Naive thymus-derived CD4-positive, alpha-beta T cell (primary cell): ENCODE measurements around the gene PPP1R1B. TPM values are rescaled to one million over a fixed set of nuclear protein-coding genes. Genes with fewer than 3 reads are reported as not detected.
A peak's percentile ranks its signal among the peaks of the same experiment; 100 is the strongest.

ENCODE experiments used
- ATAC-seq: fragments of 150-1000 bp; cut with Tn5 transposase; 2 replicates; pipeline ENCODE4 v1.10.0; 2021; ENCODE audit warnings: mild to moderate bottlenecking, moderate library complexity
- CTCF ChIA-PET: fragments of 350-600 bp; sonication (Branson Sonifier 250); formaldehyde crosslinking; loops from one replicate; lab custom pipeline; 2021; ENCODE audit warnings: antibody characterized with exemption; lab: Charles Lee
- POLR2A ChIA-PET: fragments of 350-600 bp; sonication (Branson Sonifier 250); formaldehyde crosslinking; loops from one replicate; lab custom pipeline; 2021; ENCODE audit warnings: antibody characterized with exemption, inconsistent platforms; lab: Charles Lee
- DNase-seq, 9 donors: peaks; one replicate each; pipeline versions ENCODE4 v3.0.0 to v3.0.0-alpha.2; 2020 to 2022; ENCODE audit warnings: mixed read lengths in 1 of 9
- H3K27ac ChIP-seq: one replicate; pipeline ENCODE4 v1.7.0; 2013; ENCODE audit warnings: mild to moderate bottlenecking, low read depth, low read length, moderate library complexity
- H3K27me3 ChIP-seq, 2 donors: one replicate each; pipeline ENCODE4 v1.7.0; 2013; ENCODE audit warnings: low read length in 2 of 2, mild to moderate bottlenecking in 2 of 2, moderate library complexity in 2 of 2; ENCODE audit not compliant: control insufficient read depth in 2 of 2, insufficient read depth in 2 of 2
- H3K36me3 ChIP-seq, 3 experiments: 1 replicate in 2 of 3; 2 replicates in 1 of 3; pipeline ENCODE4 v1.7.0; 2013; ENCODE audit warnings: low read length in 3 of 3, mild to moderate bottlenecking in 3 of 3, moderate library complexity in 1 of 3; ENCODE audit not compliant: insufficient read depth in 3 of 3, control insufficient read depth in 2 of 3
- H3K4me1 ChIP-seq, 2 donors: one replicate each; pipeline ENCODE4 v1.7.0; 2013; ENCODE audit warnings: low read length in 2 of 2, mild to moderate bottlenecking in 2 of 2, moderate library complexity in 1 of 2; ENCODE audit not compliant: control insufficient read depth in 2 of 2, insufficient read depth in 2 of 2
- H3K4me3 ChIP-seq: 2 replicates; pipeline ENCODE4 v1.7.0; 2013; ENCODE audit warnings: mild to moderate bottlenecking, low read length
- H3K9me3 ChIP-seq, 3 experiments: 1 replicate in 2 of 3; 2 replicates in 1 of 3; pipeline ENCODE4 v1.7.0; 2013; ENCODE audit warnings: low read length in 3 of 3; ENCODE audit not compliant: control insufficient read depth in 2 of 3
- H3K27ac Mint-ChIP-seq, 9 donors: one replicate each; pipeline ENCODE4 v1.8.0; 2020 to 2022; ENCODE audit warnings: mixed read lengths in 9 of 9, mild to moderate bottlenecking in 8 of 9, moderate library complexity in 5 of 9, inconsistent platforms in 2 of 9
- H3K27me3 Mint-ChIP-seq, 5 donors: one replicate each; pipeline ENCODE4 v1.8.0; 2021 to 2022; ENCODE audit warnings: mixed read lengths in 5 of 5, mild to moderate bottlenecking in 1 of 5
- H3K36me3 Mint-ChIP-seq, 5 donors: one replicate each; pipeline ENCODE4 v1.8.0; 2020 to 2022; ENCODE audit warnings: mixed read lengths in 5 of 5, mild to moderate bottlenecking in 3 of 5, inconsistent platforms in 1 of 5
- H3K4me1 Mint-ChIP-seq, 7 donors: one replicate each; pipeline ENCODE4 v1.8.0; 2020 to 2022; ENCODE audit warnings: mixed read lengths in 7 of 7, mild to moderate bottlenecking in 3 of 7, inconsistent platforms in 1 of 7
- H3K4me3 Mint-ChIP-seq, 10 donors: one replicate each; pipeline ENCODE4 v1.8.0; 2020 to 2022; ENCODE audit warnings: mild to moderate bottlenecking in 10 of 10, mixed read lengths in 10 of 10, moderate library complexity in 6 of 10, inconsistent platforms in 2 of 10
- H3K9me3 Mint-ChIP-seq, 11 donors: one replicate each; pipeline ENCODE4 v1.8.0; 2020 to 2022; ENCODE audit warnings: mixed read lengths in 11 of 11, mild to moderate bottlenecking in 4 of 11, inconsistent platforms in 1 of 11, moderate library complexity in 1 of 11
- intact Hi-C, 2 donors: fragments of 100-400 bp; cut with micrococcal nuclease; formaldehyde crosslinking; loops; one replicate each; pipeline ENCODE4 v1.15.1; 2023
- polyA plus RNA-seq, 2 donors: library from polyadenylated mRNA; unstranded; fragments of 300-500 nt; fragmentation: Illumina TruSeq; gene quantifications; one replicate each; pipeline ENCODE4 v1.2.3, GENCODE V29; 2021
- total RNA-seq, 6 experiments: library from RNA in 5 of 6; stranded (reverse) in 5 of 6; gene quantifications; 1 replicate in 5 of 6; 2 replicates in 1 of 6; pipeline ENCODE4 v1.2.3 and lab custom pipeline; 2021 to 2026

PPP1R1B gene
- total and polyA plus RNA-seq, 7 experiments from 2014 or later: not detected

GRCh38 chr17:39651923-39652586 is 25.3 kb downstream of the PPP1R1B start:
- Histone ChIP-seq H3K36me3 (peaks cover 0 to 32% (median 0%) of the 10 kb centered on the region in 3 experiments), H3K27ac (no peak overlapping the region), H3K4me1 (peaks cover 4 to 10% of the 10 kb centered on the region in 2 donors), H3K9me3 (no peaks in the 10 kb centered on the region), H3K27me3 (no peaks in the 10 kb centered on the region), H3K4me3 (no peak overlapping the region)
- Mint-ChIP-seq H3K27me3 (no peaks in the 10 kb centered on the region), H3K27ac (peak overlapping the region in 8 of 9 donors; percentile 32 to 82 (median 66)), H3K4me1 (peaks cover 24 to 68% (median 56%) of the 10 kb centered on the region in 7 donors), H3K4me3 (peak overlapping the region in 3 of 10 donors; percentile 5 to 61 (median 17)), H3K36me3 (peaks cover 0 to 18% (median 0%) of the 10 kb centered on the region in 5 donors), H3K9me3 (no peaks in the 10 kb centered on the region)
- ChIA-PET POLR2A (interaction anchor here (0.5 to 1.4 kb wide), 3 partner anchors 14 to 80 kb away, joined by 4 to 9 read pairs (median 5); no protein-coding TSS in a partner anchor), CTCF (interaction anchor here (0.6 to 3.5 kb wide), 11 partner anchors 11 to 373 kb away, joined by 3 to 15 read pairs (median 3); no protein-coding TSS in a partner anchor)
- intact Hi-C loops: loop anchor here in 1 of 2 donors (2.0 kb wide), 1 partner anchor 29 kb away; no protein-coding TSS in a partner anchor
- DNase-seq (no peak), ATAC-seq (no peak)

GRCh38 chr17:39652587-39653315 is 26.0 kb downstream of the PPP1R1B start:
- Histone ChIP-seq H3K4me3 (no peak overlapping the region), H3K27ac (no peak overlapping the region), H3K4me1 (peaks cover 4 to 13% of the 10 kb centered on the region in 2 donors), H3K27me3 (no peaks in the 10 kb centered on the region), H3K9me3 (no peaks in the 10 kb centered on the region), H3K36me3 (peaks cover 0 to 35% (median 0%) of the 10 kb centered on the region in 3 experiments)
- ChIA-PET POLR2A (interaction anchor here (1.0 to 1.4 kb wide), 2 partner anchors 14 to 15 kb away, joined by 4 to 5 read pairs; no protein-coding TSS in a partner anchor), CTCF (interaction anchor here (0.6 to 3.5 kb wide), 17 partner anchors 10 to 373 kb away, joined by 3 to 20 read pairs (median 4); partner anchors contain the start of gene PNMT)
- peaks cover 24 to 67% (median 56%) of the 10 kb centered on the region in 7 donors for H3K4me1 Mint-ChIP-seq
- no peaks in the 10 kb centered on the region for H3K9me3 Mint-ChIP-seq
- intact Hi-C loops: loop anchor here in 1 of 2 donors (2.0 kb wide), 1 partner anchor 30 kb away; no protein-coding TSS in a partner anchor
- peaks cover 0 to 20% (median 0%) of the 10 kb centered on the region in 5 donors for H3K36me3 Mint-ChIP-seq
- no peak for DNase-seq
- H3K4me3 Mint-ChIP-seq: peak overlapping the region in 3 of 10 donors; percentile 5 to 61 (median 17)
- H3K27me3 Mint-ChIP-seq: no peaks in the 10 kb centered on the region
- no peak for ATAC-seq
- H3K27ac Mint-ChIP-seq: peak overlapping the region in 8 of 9 donors; percentile 14 to 82 (median 66)

GRCh38 chr17:39653316-39653661 is 26.5 kb downstream of the PPP1R1B start:
- ChIA-PET POLR2A (interaction anchor here (1.1 to 2.4 kb wide), 3 partner anchors 14 to 27 kb away, joined by 4 to 13 read pairs (median 4); partner anchors contain the start of gene PNMT), CTCF (interaction anchor here (0.5 to 3.5 kb wide), 16 partner anchors 10 to 211 kb away, joined by 3 to 25 read pairs (median 4); partner anchors contain the start of genes IKZF3 and PNMT)
- Histone ChIP-seq H3K4me1 (peaks cover 4 to 18% of the 10 kb centered on the region in 2 donors), H3K4me3 (no peak overlapping the region), H3K27ac (no peak overlapping the region), H3K36me3 (peaks cover 0 to 40% (median 0%) of the 10 kb centered on the region in 3 experiments), H3K27me3 (no peaks in the 10 kb centered on the region), H3K9me3 (no peaks in the 10 kb centered on the region)
- DNase-seq: no peak
- H3K9me3 Mint-ChIP-seq: no peaks in the 10 kb centered on the region
- H3K4me1 Mint-ChIP-seq: peaks cover 24 to 72% (median 62%) of the 10 kb centered on the region in 7 donors
- peak overlapping the region in 1 of 9 donors; percentile 32 for H3K27ac Mint-ChIP-seq
- no peak for ATAC-seq
- intact Hi-C loops: loop anchor here in 1 of 2 donors (2.0 kb wide), 1 partner anchor 30 kb away; no protein-coding TSS in a partner anchor
- H3K27me3 Mint-ChIP-seq: no peaks in the 10 kb centered on the region
- H3K36me3 Mint-ChIP-seq: peaks cover 0 to 23% (median 0%) of the 10 kb centered on the region in 5 donors
- peak overlapping the region in 1 of 10 donors; percentile 61 for H3K4me3 Mint-ChIP-seq

GRCh38 chr17:39653662-39654331 is 27.0 kb downstream of the PPP1R1B start:
- Histone ChIP-seq H3K4me1 (peaks cover 4 to 23% of the 10 kb centered on the region in 2 donors), H3K27me3 (no peaks in the 10 kb centered on the region), H3K4me3 (no peak overlapping the region), H3K27ac (peak overlapping the region; percentile 36), H3K9me3 (no peaks in the 10 kb centered on the region), H3K36me3 (peaks cover 0 to 45% (median 0%) of the 10 kb centered on the region in 3 experiments)
- Mint-ChIP-seq H3K4me3 (no peak overlapping the region), H3K9me3 (no peaks in the 10 kb centered on the region), H3K27me3 (no peaks in the 10 kb centered on the region), H3K4me1 (peaks cover 24 to 74% (median 63%) of the 10 kb centered on the region in 7 donors), H3K36me3 (peaks cover 0 to 20% (median 0%) of the 10 kb centered on the region in 5 donors), H3K27ac (peak overlapping the region in 5 of 9 donors; percentile 21 to 74 (median 51))
- ChIA-PET CTCF (interaction anchor here (0.5 to 3.5 kb wide), 19 partner anchors 8 to 211 kb away, joined by 3 to 25 read pairs (median 3); partner anchors contain the start of genes IKZF3 and PNMT), POLR2A (interaction anchor here (1.1 to 2.4 kb wide), 2 partner anchors 14 to 26 kb away, joined by 4 to 13 read pairs; partner anchors contain the start of gene PNMT)
- intact Hi-C loops: loop anchor here (1.0 to 2.0 kb wide), 4 partner anchors 15 to 31 kb away; partner anchors contain the start of gene PNMT (in 1 of the 2)
- ATAC-seq: peak; percentile 91
- DNase-seq: peak; percentile 58 to 83 (median 71)

- H3K9me3 ChIP-seq: no peaks in the 10 kb centered on the region
- DNase-seq (no peak), ATAC-seq (no peak)
- Mint-ChIP-seq H3K4me3 (peak overlapping the region in 3 of 10 donors; percentile 7 to 23 (median 19)), H3K36me3 (peaks cover 0 to 13% (median 5%) of the 10 kb centered on the region in 5 donors), H3K27me3 (no peaks in the 10 kb centered on the region), H3K4me1 (peaks cover 31 to 77% (median 64%) of the 10 kb centered on the region in 7 donors), H3K27ac (peak overlapping the region in 7 of 9 donors; percentile 9 to 87 (median 39)), H3K9me3 (no peaks in the 10 kb centered on the region)
- CTCF ChIA-PET: interaction anchor here (0.6 to 3.5 kb wide), 12 partner anchors 14 to 203 kb away, joined by 3 to 25 read pairs (median 5); partner anchors contain the start of gene PNMT
- intact Hi-C loops: loop anchor here in 1 of 2 donors (2.0 kb wide), 1 partner anchor 16 kb away; no protein-coding TSS in a partner anchor
- POLR2A ChIA-PET: interaction anchor here (0.7 to 2.4 kb wide), 3 partner anchors 9 to 307 kb away, joined by 3 to 13 read pairs (median 4); partner anchors contain the start of gene PNMT
- peaks cover 4 to 34% of the 10 kb centered on the region in 2 donors for H3K4me1 ChIP-seq
- no peaks in the 10 kb centered on the region for H3K27me3 ChIP-seq
- H3K36me3 ChIP-seq: peaks cover 0 to 56% (median 3%) of the 10 kb centered on the region in 3 experiments
- H3K4me3 ChIP-seq: no peak overlapping the region
- no peak overlapping the region for H3K27ac ChIP-seq
These were observed 28.4 kb downstream of the PPP1R1B start for GRCh38 chr17:39655105-39655504.
